PC-9 (cell line): ENCODE results near the gene GIGYF2. TPM values are rescaled to one million over a fixed set of nuclear protein-coding genes. Genes with fewer than 3 reads are reported as not detected.

Source experiments
- BruUV-seq: library from RNA; stranded (reverse); fragments of 400-500 nt; replicated peaks from 2 replicates; lab custom pipeline; 2021; lab: Mats Ljungman, UMichigan
- CTCF ChIA-PET: fragments of 300-600 bp; sonication (Branson Sonifier 250); formaldehyde crosslinking; loops from one replicate; lab custom pipeline; 2022; ENCODE audit warnings: antibody characterized with exemption; lab: Charles Lee
- POLR2A ChIA-PET: fragments of 300-600 bp; sonication (Branson Sonifier 250); formaldehyde crosslinking; loops from one replicate; lab custom pipeline; 2022; ENCODE audit warnings: antibody characterized with exemption; ENCODE audit not compliant: unreplicated experiment; lab: Charles Lee
- DNase-seq, 2 experiments: peaks; one replicate each; pipeline versions ENCODE4 v3.0.0 to v3.0.0-alpha.2; 2015 to 2022; ENCODE audit warnings: mixed read lengths in 1 of 2
- H2AFZ ChIP-seq: fragments of 200-600 bp; sonication (generic); 2 replicates; pipeline ENCODE4 v1.8.1; 2017; ENCODE audit warnings: antibody characterized with exemption
- H3F3A ChIP-seq: fragments of 200-600 bp; sonication (generic); 2 replicates; pipeline ENCODE4 v1.8.1; 2017; ENCODE audit warnings: antibody characterized with exemption, mild to moderate bottlenecking, low read depth; ENCODE audit not compliant: insufficient read depth
- H3K27ac ChIP-seq: fragments of 200-600 bp; sonication (generic); 2 replicates; pipeline ENCODE4 v1.6.1; 2016; ENCODE audit warnings: mixed run types
- H3K27me3 ChIP-seq: fragments of 200-600 bp; sonication (generic); 2 replicates; pipeline ENCODE4 v1.6.1; 2016; ENCODE audit warnings: low read depth, mixed run types; ENCODE audit not compliant: insufficient read depth
- H3K36me3 ChIP-seq: fragments of 200-600 bp; sonication (generic); 2 replicates; pipeline ENCODE4 v1.6.1; 2016; ENCODE audit warnings: low read depth, mixed run types
- H3K4me1 ChIP-seq: fragments of 200-600 bp; sonication (generic); replicated peaks from 2 replicates; pipeline ENCODE4 v1.6.1; 2016; ENCODE audit warnings: mixed run types; ENCODE audit not compliant: insufficient read depth
- H3K4me2 ChIP-seq: fragments of 200-600 bp; sonication (generic); 2 replicates; pipeline ENCODE4 v1.6.1; 2017; ENCODE audit warnings: mixed run types
- H3K4me3 ChIP-seq: fragments of 200-600 bp; sonication (generic); 2 replicates; pipeline ENCODE4 v1.6.1; 2016; ENCODE audit warnings: mixed run types
- H3K79me2 ChIP-seq: fragments of 200-600 bp; sonication (generic); 2 replicates; pipeline ENCODE4 v1.6.1; 2017; ENCODE audit warnings: low read depth, mixed run types
- H3K9me2 ChIP-seq: fragments of 200-600 bp; sonication (generic); 2 replicates; pipeline ENCODE4 v1.8.1; 2017; ENCODE audit warnings: mild to moderate bottlenecking; ENCODE audit not compliant: insufficient read depth
- H3K9me3 ChIP-seq: fragments of 200-600 bp; sonication (generic); 2 replicates; pipeline ENCODE4 v1.8.1; 2016; ENCODE audit warnings: low read depth; ENCODE audit not compliant: insufficient read depth
- H4K20me1 ChIP-seq: fragments of 200-600 bp; sonication (generic); 2 replicates; pipeline ENCODE4 v1.8.1; 2017; ENCODE audit not compliant: insufficient read depth
- CTCF ChIP-seq: fragments of 200-600 bp; sonication (generic); conservative IDR thresholded peaks from 2 replicates; pipeline ENCODE4 v1.6.1; 2017; ENCODE audit warnings: mixed run types, antibody characterized with exemption, mild to moderate bottlenecking, moderate library complexity
- EZH2 ChIP-seq: fragments of 200-600 bp; sonication (generic); IDR thresholded peaks from 2 replicates; pipeline ENCODE4 v1.8.0; 2017; ENCODE audit warnings: antibody characterized with exemption, low read depth
- intact Hi-C: fragments of 100-400 bp; cut with micrococcal nuclease; formaldehyde crosslinking; loops from one replicate; pipeline ENCODE4 v1.10.0; 2022; ENCODE audit not compliant: unreplicated experiment
- total RNA-seq: library from RNA; stranded (reverse); gene quantifications from 2 replicates; pipeline ENCODE4 v1.2.3, GENCODE V29; 2021

GIGYF2 gene
- total RNA-seq, 1 experiment from 2014 or later: 86.4 TPM

GRCh38 chr2:232721261-232721660, 24.1 kb downstream of the GIGYF2 start:
- CTCF ChIA-PET: no interaction called here
- TF ChIP-seq CTCF (no peak), EZH2 (no peak)

GRCh38 chr2:232721882-232722281, 24.8 kb downstream of the GIGYF2 start:
- Histone ChIP-seq H3F3A (peaks cover 9% of the 10 kb centered on the region; the same call in 1 of the 2 replicates), H3K36me3 (peaks cover 45% of the 10 kb centered on the region), H3K27me3 (no peaks in the 10 kb centered on the region), H3K4me3 (no peak overlapping the region), H3K79me2 (peaks cover 85% of the 10 kb centered on the region), H4K20me1 (peaks cover 58% of the 10 kb centered on the region), H3K9me3 (no peaks in the 10 kb centered on the region), H3K9me2 (no peaks in the 10 kb centered on the region), H3K27ac (no peak overlapping the region), H2AFZ (no peak overlapping the region), H3K4me1 (no peaks in the 10 kb centered on the region), H3K4me2 (no peak overlapping the region)
- ChIA-PET POLR2A (interaction anchor here (0.6 kb wide), 1 partner anchor 112 kb away, joined by 3 read pairs; no protein-coding TSS in a partner anchor), CTCF (interaction anchor here (0.6 kb wide), 1 partner anchor 336 kb away, joined by 9 read pairs; no protein-coding TSS in a partner anchor)
- no peak for DNase-seq
- TF ChIP-seq EZH2: no peak
- intact Hi-C loops: no loop called here
- BruUV-seq: no TSS peak

More at GRCh38 chr2:232721261-232721660, 24.1 kb downstream of the GIGYF2 start:
- BruUV-seq: no TSS peak
- H3K4me3 ChIP-seq: no peak overlapping the region
- peaks cover 9% of the 10 kb centered on the region; the same call in 1 of the 2 replicates for H3F3A ChIP-seq
- H4K20me1 ChIP-seq: peaks cover 57% of the 10 kb centered on the region
- H2AFZ ChIP-seq: no peak overlapping the region
- H3K4me1 ChIP-seq: no peaks in the 10 kb centered on the region
- POLR2A ChIA-PET: no interaction called here
- H3K27ac ChIP-seq: no peak overlapping the region
- H3K9me3 ChIP-seq: no peaks in the 10 kb centered on the region
- no peak overlapping the region for H3K4me2 ChIP-seq
- H3K9me2 ChIP-seq: no peaks in the 10 kb centered on the region
- peaks cover 87% of the 10 kb centered on the region for H3K79me2 ChIP-seq
- no peaks in the 10 kb centered on the region for H3K27me3 ChIP-seq
- DNase-seq: no peak
- intact Hi-C loops: no loop called here
- peaks cover 48% of the 10 kb centered on the region for H3K36me3 ChIP-seq

- no peak overlapping the region for H3K4me3 ChIP-seq
- H3K4me1 ChIP-seq: no peaks in the 10 kb centered on the region
- H4K20me1 ChIP-seq: peaks cover 64% of the 10 kb centered on the region
- no peaks in the 10 kb centered on the region for H3K9me3 ChIP-seq
- ChIA-PET CTCF (no interaction called here), POLR2A (no interaction called here)
- no peak overlapping the region for H3K4me2 ChIP-seq
- H2AFZ ChIP-seq: no peak overlapping the region
- peaks cover 9% of the 10 kb centered on the region; the same call in 1 of the 2 replicates for H3F3A ChIP-seq
- no peak for TF ChIP-seq CTCF
- no peak for TF ChIP-seq EZH2
- no peak for DNase-seq
- no TSS peak for BruUV-seq
- peaks cover 85% of the 10 kb centered on the region for H3K79me2 ChIP-seq
- H3K27ac ChIP-seq: no peak overlapping the region
- H3K27me3 ChIP-seq: no peaks in the 10 kb centered on the region
- peaks cover 46% of the 10 kb centered on the region for H3K36me3 ChIP-seq
- intact Hi-C loops: no loop called here
- H3K9me2 ChIP-seq: no peaks in the 10 kb centered on the region
These were observed 25.9 kb downstream of the GIGYF2 start for GRCh38 chr2:232723027-232723426.

GRCh38 chr2:232728785-232729184, 31.7 kb downstream of the GIGYF2 start:
- CTCF ChIA-PET: no interaction called here
- intact Hi-C loops: no loop called here
- H3K9me3 ChIP-seq: no peaks in the 10 kb centered on the region
- H3F3A ChIP-seq: peaks cover 10% of the 10 kb centered on the region
- no TSS peak for BruUV-seq
- H3K9me2 ChIP-seq: no peaks in the 10 kb centered on the region
- H3K79me2 ChIP-seq: peaks cover 60% of the 10 kb centered on the region
- H2AFZ ChIP-seq: no peak overlapping the region
- no peaks in the 10 kb centered on the region for H3K27me3 ChIP-seq
- no peak overlapping the region for H3K4me3 ChIP-seq
- H4K20me1 ChIP-seq: peaks cover 56% of the 10 kb centered on the region
- peaks cover 41% of the 10 kb centered on the region for H3K36me3 ChIP-seq
- H3K27ac ChIP-seq: no peak overlapping the region
- no peak for TF ChIP-seq EZH2
- TF ChIP-seq CTCF: no peak
- POLR2A ChIA-PET: no interaction called here
- DNase-seq: no peak
- no peaks in the 10 kb centered on the region for H3K4me1 ChIP-seq
- H3K4me2 ChIP-seq: no peak overlapping the region
